ENCODE measurements around the gene KCTD1.

Gene KCTD1

DNA sequence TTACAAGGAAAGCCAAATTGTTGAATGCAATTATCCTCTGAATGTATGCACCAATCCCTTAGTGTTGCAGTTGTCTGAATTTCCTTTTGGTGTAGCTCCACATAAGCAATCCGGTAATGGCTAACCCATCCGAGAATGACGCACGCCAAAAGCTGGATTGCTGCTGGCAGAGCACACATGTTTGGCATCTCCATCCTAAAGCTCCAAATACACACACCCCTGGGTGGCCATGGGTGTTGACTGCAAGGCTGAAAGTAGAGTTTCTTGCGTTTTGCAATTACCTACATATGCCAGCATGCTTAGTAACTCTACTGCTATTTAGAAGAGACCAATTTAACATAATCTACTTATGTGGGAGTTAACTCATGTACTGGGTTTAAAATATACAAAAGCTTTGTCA lies 53.1 kb downstream of the KCTD1 start:
- Histone ChIP-seq H3K79me2 (ENCODE audit: control insufficient read depth, insufficient read depth, low read length, unreplicated experiment) (no peaks in the 10 kb centered on the region), H3K27ac (ENCODE audit: low read depth, low read length) (no peak overlapping the region), H3K36me3 (ENCODE audit: insufficient read depth, low read length) (no peaks in the 10 kb centered on the region), H3K4me1 (ENCODE audit: control insufficient read depth, insufficient read depth, low read length, unreplicated experiment) (peaks cover 10% of the 10 kb centered on the region), H3K27me3 (ENCODE audit: insufficient read depth, low read length) (no peaks in the 10 kb centered on the region), H2AFZ (ENCODE audit: low read length, unreplicated experiment) (no peak overlapping the region), H3K4me3 (ENCODE audit: low read depth, low read length) (no peak overlapping the region)

DNA sequence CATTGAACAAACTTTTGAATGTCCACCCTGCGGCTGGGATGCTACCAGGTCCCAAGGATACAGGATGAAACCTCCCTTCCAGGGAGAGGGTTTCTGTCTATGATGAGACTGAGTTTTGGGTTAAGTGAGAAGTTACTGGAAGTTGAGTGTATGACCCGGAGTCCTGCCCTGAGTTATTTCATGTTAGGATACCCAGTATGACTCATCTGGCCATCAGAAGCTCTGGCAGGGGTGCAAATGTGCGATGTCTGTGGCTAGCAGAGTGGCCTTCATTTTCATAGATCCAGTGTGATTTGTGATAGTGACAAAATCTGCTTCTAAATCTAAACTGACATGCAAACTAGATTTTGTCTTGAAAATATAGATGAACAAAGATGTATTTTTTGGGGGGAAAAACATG lies 55.3 kb downstream of the KCTD1 start:
- Histone ChIP-seq H2AFZ (ENCODE audit: low read length, unreplicated experiment) (no peak overlapping the region), H3K27me3 (ENCODE audit: insufficient read depth, low read length) (no peaks in the 10 kb centered on the region), H3K27ac (ENCODE audit: low read depth, low read length) (peak overlapping the region; percentile 8; the same call in 1 of the 2 replicates), H3K4me1 (ENCODE audit: control insufficient read depth, insufficient read depth, low read length, unreplicated experiment) (peaks cover 33% of the 10 kb centered on the region), H3K79me2 (ENCODE audit: control insufficient read depth, insufficient read depth, low read length, unreplicated experiment) (no peaks in the 10 kb centered on the region), H3K36me3 (ENCODE audit: insufficient read depth, low read length) (no peaks in the 10 kb centered on the region; the same call in 1 of the 2 replicates), H3K4me3 (ENCODE audit: low read depth, low read length) (no peak overlapping the region)

- no peaks in the 10 kb centered on the region for H3K79me2 ChIP-seq (ENCODE audit: control insufficient read depth, insufficient read depth, low read length, unreplicated experiment)
- H3K27ac ChIP-seq (ENCODE audit: low read depth, low read length) = no peak overlapping the region
- no peak overlapping the region for H2AFZ ChIP-seq (ENCODE audit: low read length, unreplicated experiment)
- H3K36me3 ChIP-seq (ENCODE audit: insufficient read depth, low read length) = no peaks in the 10 kb centered on the region; the same call in 1 of the 2 replicates
- H3K4me3 ChIP-seq (ENCODE audit: low read depth, low read length) = no peak overlapping the region
- H3K27me3 ChIP-seq (ENCODE audit: insufficient read depth, low read length) = no peaks in the 10 kb centered on the region
- H3K4me1 ChIP-seq (ENCODE audit: control insufficient read depth, insufficient read depth, low read length, unreplicated experiment) = peaks cover 46% of the 10 kb centered on the region
These were observed 57.0 kb downstream of the KCTD1 start for GRCh38 chr18:26491194-26491816.

DNA sequence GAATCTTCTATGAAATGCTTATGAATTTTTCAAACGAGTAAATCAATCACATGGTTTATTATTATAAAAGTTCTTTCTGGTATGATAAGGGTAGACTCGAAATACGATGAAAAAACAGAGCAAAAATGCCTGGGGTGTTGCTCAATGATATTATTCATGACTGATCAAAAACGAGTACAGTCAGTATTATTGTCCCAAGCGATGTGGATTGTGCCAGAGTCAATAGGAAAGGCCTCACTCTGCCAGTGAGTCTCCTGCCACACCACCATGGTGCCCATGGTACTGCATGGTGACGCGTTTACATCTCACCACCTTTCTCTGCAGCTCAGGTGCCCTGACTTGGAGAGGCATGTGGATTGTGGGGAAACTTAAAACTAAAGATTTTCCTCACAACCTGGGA lies 58.5 kb downstream of the KCTD1 start:
- H3K4me3 ChIP-seq (ENCODE audit: low read depth, low read length) = no peak overlapping the region
- H2AFZ ChIP-seq (ENCODE audit: low read length, unreplicated experiment) = no peak overlapping the region
- peaks cover 46% of the 10 kb centered on the region for H3K4me1 ChIP-seq (ENCODE audit: control insufficient read depth, insufficient read depth, low read length, unreplicated experiment)
- no peaks in the 10 kb centered on the region; the same call in 1 of the 2 replicates for H3K36me3 ChIP-seq (ENCODE audit: insufficient read depth, low read length)
- no peaks in the 10 kb centered on the region for H3K79me2 ChIP-seq (ENCODE audit: control insufficient read depth, insufficient read depth, low read length, unreplicated experiment)
- no peaks in the 10 kb centered on the region for H3K27me3 ChIP-seq (ENCODE audit: insufficient read depth, low read length)
- H3K27ac ChIP-seq (ENCODE audit: low read depth, low read length) = peak overlapping the region; percentile 73

- Histone ChIP-seq H3K4me3 (ENCODE audit: low read depth, low read length) (no peak overlapping the region), H3K27me3 (ENCODE audit: insufficient read depth, low read length) (no peaks in the 10 kb centered on the region), H3K4me1 (ENCODE audit: control insufficient read depth, insufficient read depth, low read length, unreplicated experiment) (peaks cover 46% of the 10 kb centered on the region)
These were observed 59.2 kb downstream of the KCTD1 start for GRCh38 chr18:26489191-26489590.

GRCh38 chr18:26488417-26489009 lies 59.8 kb downstream of the KCTD1 start:
- H3K27ac ChIP-seq (ENCODE audit: low read depth, low read length) = 0 out of 2 replicates have a peak overlapping the region, but pooled peaks have one; percentile 73
- H3K4me3 ChIP-seq (ENCODE audit: low read depth, low read length) = no peak overlapping the region
- no peaks in the 10 kb centered on the region for H3K27me3 ChIP-seq (ENCODE audit: insufficient read depth, low read length)
- no peak overlapping the region for H2AFZ ChIP-seq (ENCODE audit: low read length, unreplicated experiment)
- H3K4me1 ChIP-seq (ENCODE audit: control insufficient read depth, insufficient read depth, low read length, unreplicated experiment) = peaks cover 53% of the 10 kb centered on the region
- no peaks in the 10 kb centered on the region; the same call in 1 of the 2 replicates for H3K36me3 ChIP-seq (ENCODE audit: insufficient read depth, low read length)
- no peaks in the 10 kb centered on the region for H3K79me2 ChIP-seq (ENCODE audit: control insufficient read depth, insufficient read depth, low read length, unreplicated experiment)

More at GRCh38 chr18:26489191-26489590, 59.2 kb downstream of the KCTD1 start:
- no peaks in the 10 kb centered on the region for H3K79me2 ChIP-seq (ENCODE audit: control insufficient read depth, insufficient read depth, low read length, unreplicated experiment)
- no peak overlapping the region for H2AFZ ChIP-seq (ENCODE audit: low read length, unreplicated experiment)
- no peaks in the 10 kb centered on the region; the same call in 1 of the 2 replicates for H3K36me3 ChIP-seq (ENCODE audit: insufficient read depth, low read length)
- H3K27ac ChIP-seq (ENCODE audit: low read depth, low read length) = peak overlapping the region; percentile 73

GRCh38 chr18:26487437-26487836 lies 60.9 kb downstream of the KCTD1 start:
- Histone ChIP-seq H2AFZ (ENCODE audit: low read length, unreplicated experiment) (peak overlapping the region; percentile 24), H3K36me3 (ENCODE audit: insufficient read depth, low read length) (no peaks in the 10 kb centered on the region; the same call in 1 of the 2 replicates), H3K4me1 (ENCODE audit: control insufficient read depth, insufficient read depth, low read length, unreplicated experiment) (peaks cover 51% of the 10 kb centered on the region), H3K27me3 (ENCODE audit: insufficient read depth, low read length) (no peaks in the 10 kb centered on the region), H3K4me3 (ENCODE audit: low read depth, low read length) (no peak overlapping the region), H3K79me2 (ENCODE audit: control insufficient read depth, insufficient read depth, low read length, unreplicated experiment) (no peaks in the 10 kb centered on the region), H3K27ac (ENCODE audit: low read depth, low read length) (0 out of 2 replicates have a peak overlapping the region, but pooled peaks have one; percentile 8)

- H3K79me2 ChIP-seq (ENCODE audit: control insufficient read depth, insufficient read depth, low read length, unreplicated experiment) = no peaks in the 10 kb centered on the region
- H3K27me3 ChIP-seq (ENCODE audit: insufficient read depth, low read length) = no peaks in the 10 kb centered on the region
- H3K36me3 ChIP-seq (ENCODE audit: insufficient read depth, low read length) = no peaks in the 10 kb centered on the region; the same call in 1 of the 2 replicates
- peaks cover 69% of the 10 kb centered on the region for H3K4me1 ChIP-seq (ENCODE audit: control insufficient read depth, insufficient read depth, low read length, unreplicated experiment)
- no peak overlapping the region for H3K27ac ChIP-seq (ENCODE audit: low read depth, low read length)
- H3K4me3 ChIP-seq (ENCODE audit: low read depth, low read length) = no peak overlapping the region
- no peak overlapping the region for H2AFZ ChIP-seq (ENCODE audit: low read length, unreplicated experiment)
These were observed 64.7 kb downstream of the KCTD1 start for GRCh38 chr18:26483633-26484032.

GRCh38 chr18:26482569-26482968 lies 65.8 kb downstream of the KCTD1 start:
- Histone ChIP-seq H3K4me3 (ENCODE audit: low read depth, low read length) (no peak overlapping the region), H2AFZ (ENCODE audit: low read length, unreplicated experiment) (no peak overlapping the region), H3K4me1 (ENCODE audit: control insufficient read depth, insufficient read depth, low read length, unreplicated experiment) (peaks cover 69% of the 10 kb centered on the region), H3K36me3 (ENCODE audit: insufficient read depth, low read length) (no peaks in the 10 kb centered on the region), H3K79me2 (ENCODE audit: control insufficient read depth, insufficient read depth, low read length, unreplicated experiment) (no peaks in the 10 kb centered on the region), H3K27ac (ENCODE audit: low read depth, low read length) (no peak overlapping the region), H3K27me3 (ENCODE audit: insufficient read depth, low read length) (no peaks in the 10 kb centered on the region)

- Histone ChIP-seq H3K27ac (ENCODE audit: low read depth, low read length) (peak overlapping the region; percentile 67), H2AFZ (ENCODE audit: low read length, unreplicated experiment) (no peak overlapping the region), H3K27me3 (ENCODE audit: insufficient read depth, low read length) (no peaks in the 10 kb centered on the region), H3K4me3 (ENCODE audit: low read depth, low read length) (peak overlapping the region; percentile 8; the same call in 1 of the 2 replicates), H3K79me2 (ENCODE audit: control insufficient read depth, insufficient read depth, low read length, unreplicated experiment) (no peaks in the 10 kb centered on the region), H3K4me1 (ENCODE audit: control insufficient read depth, insufficient read depth, low read length, unreplicated experiment) (peaks cover 63% of the 10 kb centered on the region), H3K36me3 (ENCODE audit: insufficient read depth, low read length) (peaks cover 4% of the 10 kb centered on the region; the same call in 1 of the 2 replicates)
These were observed 67.2 kb downstream of the KCTD1 start for GRCh38 chr18:26480897-26481795.

All from ACC112 (cell line).